ENCODE measurements around the gene MBOAT7.
"Not testable (repeated sequence)": the region's sequence is repeated elsewhere in the genome, so short reads cannot be mapped to it uniquely, and the experiment has no call there.

DNA sequence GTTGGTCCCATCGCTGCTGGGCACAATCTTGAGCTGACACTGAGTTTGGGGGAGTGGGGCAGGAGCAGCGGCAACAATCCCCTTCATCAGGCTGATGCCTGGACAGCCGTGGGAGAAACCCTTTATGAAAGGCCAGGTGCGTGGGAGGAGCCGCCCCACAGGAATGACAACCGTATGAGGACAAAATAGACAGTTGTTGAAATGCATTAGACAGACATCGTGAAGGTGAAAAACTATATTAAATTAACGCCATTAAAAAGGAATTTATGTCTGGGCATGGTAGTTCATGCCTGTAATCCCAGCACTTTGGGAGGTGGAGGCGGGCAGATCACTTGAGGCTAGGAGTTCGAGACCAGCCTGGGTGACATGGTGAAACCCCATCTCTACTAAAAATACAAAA, 35.2 kb upstream of the MBOAT7 start:
- not testable (repeated sequence) for TF ChIP-seq POLR2A (IDR thresholded peaks at IDR 0.05; ENCODE audit: low read depth, low read length)
- TF ChIP-seq, protein P1, sequence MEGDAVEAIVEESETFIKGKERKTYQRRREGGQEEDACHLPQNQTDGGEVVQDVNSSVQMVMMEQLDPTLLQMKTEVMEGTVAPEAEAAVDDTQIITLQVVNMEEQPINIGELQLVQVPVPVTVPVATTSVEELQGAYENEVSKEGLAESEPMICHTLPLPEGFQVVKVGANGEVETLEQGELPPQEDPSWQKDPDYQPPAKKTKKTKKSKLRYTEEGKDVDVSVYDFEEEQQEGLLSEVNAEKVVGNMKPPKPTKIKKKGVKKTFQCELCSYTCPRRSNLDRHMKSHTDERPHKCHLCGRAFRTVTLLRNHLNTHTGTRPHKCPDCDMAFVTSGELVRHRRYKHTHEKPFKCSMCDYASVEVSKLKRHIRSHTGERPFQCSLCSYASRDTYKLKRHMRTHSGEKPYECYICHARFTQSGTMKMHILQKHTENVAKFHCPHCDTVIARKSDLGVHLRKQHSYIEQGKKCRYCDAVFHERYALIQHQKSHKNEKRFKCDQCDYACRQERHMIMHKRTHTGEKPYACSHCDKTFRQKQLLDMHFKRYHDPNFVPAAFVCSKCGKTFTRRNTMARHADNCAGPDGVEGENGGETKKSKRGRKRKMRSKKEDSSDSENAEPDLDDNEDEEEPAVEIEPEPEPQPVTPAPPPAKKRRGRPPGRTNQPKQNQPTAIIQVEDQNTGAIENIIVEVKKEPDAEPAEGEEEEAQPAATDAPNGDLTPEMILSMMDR (IDR thresholded peaks at IDR 0.05; ENCODE audit: extremely low read depth in 1 of 2, insufficient read depth in 1 of 2, low read depth in 1 of 2, low read length in 2 of 2): not testable (repeated sequence)
